Endothelial cell of umbilical vein (primary cell): ENCODE measurements around the gene OXER1. TPM values are rescaled to one million over a fixed set of nuclear protein-coding genes. Genes with fewer than 3 reads are reported as not detected.

Experiments
- BruUV-seq: library from RNA; stranded (reverse); fragments of 400-500 nt; replicated peaks from 2 replicates; lab custom pipeline; 2021; lab: Mats Ljungman, UMichigan
- CTCF ChIA-PET: fragments of 300-600, 350-600 bp; sonication (Branson Sonifier 250); formaldehyde crosslinking; loops from one replicate; lab custom pipeline; 2021; ENCODE audit warnings: antibody characterized with exemption, inconsistent platforms; lab: Charles Lee
- POLR2A ChIA-PET: fragments of 300-600, 350-600 bp; sonication (Branson Sonifier 250); formaldehyde crosslinking; loops from one replicate; lab custom pipeline; 2021; ENCODE audit warnings: antibody characterized with exemption, inconsistent platforms; lab: Charles Lee
- DNase-seq: peaks from one replicate; pipeline ENCODE4 v3.0.0-alpha.2; 2011; ENCODE audit warnings: low read depth, low spot score
- FAIRE-seq: peaks from 2 replicates; lab custom pipeline; 2011; peaks lifted over from hg19 to GRCh38; lab: Jason Lieb, UNC
- H2AFZ ChIP-seq: 2 replicates; pipeline ENCODE4 v1.6.0; 2012; ENCODE audit warnings: low read depth, low read length, control low read depth, inconsistent platforms
- H3K27ac ChIP-seq: 2 replicates; pipeline ENCODE4 v1.5.1; 2011; ENCODE audit warnings: low read depth, mild to moderate bottlenecking, control low read depth, low read length, moderate library complexity; ENCODE audit not compliant: insufficient read depth
- H3K27me3 ChIP-seq, 2 experiments: 2 replicates each; pipeline versions ENCODE4 v1.6.0 to v1.6.1; 2011; ENCODE audit warnings: low read length in 2 of 2, mixed read lengths in 1 of 2; ENCODE audit not compliant: control insufficient read depth in 2 of 2, insufficient read depth in 2 of 2
- H3K36me3 ChIP-seq, 2 experiments: 2 replicates in 1 of 2; 3 replicates in 1 of 2; pipeline ENCODE4 v1.5.1; 2011; ENCODE audit warnings: low read length in 2 of 2, mild to moderate bottlenecking in 1 of 2, moderate library complexity in 1 of 2; ENCODE audit not compliant: control insufficient read depth in 2 of 2, insufficient read depth in 2 of 2; ENCODE audit errors: extremely low read depth in 1 of 2
- H3K4me1 ChIP-seq: 3 replicates; pipeline ENCODE4 v1.5.1; 2011; ENCODE audit warnings: mild to moderate bottlenecking, low read length; ENCODE audit not compliant: control insufficient read depth, insufficient read depth; ENCODE audit errors: extremely low read depth
- H3K4me2 ChIP-seq: 2 replicates; pipeline ENCODE4 v1.6.1; 2011; ENCODE audit warnings: low read length, control low read depth, mixed read lengths; ENCODE audit not compliant: insufficient read depth
- H3K4me3 ChIP-seq, 3 experiments: fragments of 200-600 bp in 1 of 3; sonication (generic), shearing (Covaris generic) in 1 of 3; replicated peaks in 1 of 3; 2 replicates each; pipeline ENCODE4 v1.5.1; 2011 to 2016; ENCODE audit warnings: control low read depth in 3 of 3, low read length in 3 of 3, mild to moderate bottlenecking in 2 of 3, inconsistent platforms in 1 of 3, low read depth in 1 of 3, moderate library complexity in 1 of 3; ENCODE audit not compliant: insufficient read depth in 1 of 3
- H3K79me2 ChIP-seq: 2 replicates; pipeline ENCODE4 v1.6.0; 2012; ENCODE audit warnings: low read length, inconsistent platforms; ENCODE audit not compliant: control insufficient read depth, insufficient read depth
- H3K9ac ChIP-seq: replicated peaks from 2 replicates; pipeline ENCODE3; 2011; ENCODE audit warnings: low read length, control low read depth; ENCODE audit not compliant: insufficient read depth; ENCODE audit errors: extremely low read depth
- H3K9me1 ChIP-seq: replicated peaks from 3 replicates; pipeline ENCODE4 v1.6.0; 2011; ENCODE audit warnings: mild to moderate bottlenecking, low read length; ENCODE audit not compliant: control insufficient read depth, insufficient read depth; ENCODE audit errors: extremely low read depth
- H3K9me3 ChIP-seq: replicated peaks from 2 replicates; pipeline ENCODE4 v1.5.1; 2012; ENCODE audit warnings: low read length, inconsistent platforms; ENCODE audit not compliant: control insufficient read depth, insufficient read depth
- H4K20me1 ChIP-seq: replicated peaks from 2 replicates; pipeline ENCODE3; 2011; ENCODE audit warnings: mild to moderate bottlenecking, low read length; ENCODE audit not compliant: control insufficient read depth, insufficient read depth; ENCODE audit errors: extremely low read depth
- EZH2 ChIP-seq: IDR thresholded peaks from 2 replicates; pipeline ENCODE4 v1.6.1; 2012; ENCODE audit warnings: borderline replicate concordance, low read depth, mild to moderate bottlenecking, moderate library complexity, low read length, inconsistent platforms; ENCODE audit not compliant: severe bottlenecking
- FOS ChIP-seq: IDR thresholded peaks from 2 replicates; pipeline ENCODE4 v1.6.1; 2011; ENCODE audit warnings: mild to moderate bottlenecking, low read length, moderate library complexity, borderline replicate concordance; ENCODE audit not compliant: insufficient read depth
- GATA2 ChIP-seq: IDR thresholded peaks from 2 replicates; pipeline ENCODE4 v1.7.0; 2011; ENCODE audit warnings: low read depth, mild to moderate bottlenecking, moderate library complexity, mixed read lengths, low read length; ENCODE audit not compliant: insufficient read length, insufficient read depth
- JUN ChIP-seq: IDR thresholded peaks from 2 replicates; pipeline ENCODE4 v1.6.1; 2011; ENCODE audit warnings: borderline replicate concordance, low read depth; ENCODE audit not compliant: insufficient read length, insufficient read depth
- MYC ChIP-seq: IDR thresholded peaks from one replicate; pipeline ENCODE4 v1.6.1; 2011; ENCODE audit warnings: mild to moderate bottlenecking, low read depth, low read length
- POLR2A ChIP-seq: IDR thresholded peaks from 2 replicates; pipeline ENCODE4 v1.6.1; 2012; ENCODE audit warnings: low read depth, mild to moderate bottlenecking, control low read depth, low read length
- POLR2AphosphoS5 ChIP-seq: IDR thresholded peaks from 2 replicates; pipeline ENCODE4 v1.6.1; 2012; ENCODE audit warnings: low read depth, mild to moderate bottlenecking, control low read depth, low read length, moderate library complexity; ENCODE audit not compliant: insufficient read depth
- dilution Hi-C: fragments of 300-500 bp; cut with MboI; formaldehyde crosslinking; loops from one replicate; pipeline ENCODE4 v1.15.0; 2019; ENCODE audit warnings: low sequenced_read_pairs; ENCODE audit not compliant: extremely low pct_ligation_motif_present
- intact Hi-C: fragments of 100-400 bp; cut with micrococcal nuclease; formaldehyde crosslinking; loops from one replicate; pipeline ENCODE4 v1.10.0; 2022
- polyA plus RNA-seq, 4 experiments: library from polyadenylated mRNA; depleted of rRNA in 3 of 4; stranded (reverse) in 3 of 4; unstranded in 1 of 4; fragments of >200 nt; gene quantifications; 2 replicates each; pipeline versions ENCODE4 v1.2.1 to v1.2.3, GENCODE V29; 2011 to 2012; ENCODE audit warnings: missing spikeins in 1 of 4
- total RNA-seq: library from RNA; stranded (reverse); gene quantifications from 2 replicates; pipeline ENCODE4 v1.2.3, GENCODE V29; 2021
- TF ChIP-seq, protein P1 (sequence below): IDR thresholded peaks from 2 replicates; pipeline ENCODE4 v1.6.1; 2011; ENCODE audit not compliant: insufficient read depth, insufficient read length
- TF ChIP-seq, protein P2 (sequence below), 2 donors: IDR thresholded peaks; 1 replicate in 1 of 2; 2 replicates in 1 of 2; pipeline ENCODE4 v1.5.1; 2011; ENCODE audit warnings: low read length in 2 of 2, mild to moderate bottlenecking in 2 of 2, moderate library complexity in 2 of 2, control low read depth in 1 of 2, inconsistent platforms in 1 of 2, low read depth in 1 of 2; ENCODE audit not compliant: insufficient read depth in 1 of 2; ENCODE audit errors: extremely low read depth in 1 of 2

Gene OXER1
- total and polyA plus RNA-seq, 2 donors (not counting 3 experiments of a cell fraction or from before 2014, with no cell fraction given), result 0.18 TPM

DNA sequence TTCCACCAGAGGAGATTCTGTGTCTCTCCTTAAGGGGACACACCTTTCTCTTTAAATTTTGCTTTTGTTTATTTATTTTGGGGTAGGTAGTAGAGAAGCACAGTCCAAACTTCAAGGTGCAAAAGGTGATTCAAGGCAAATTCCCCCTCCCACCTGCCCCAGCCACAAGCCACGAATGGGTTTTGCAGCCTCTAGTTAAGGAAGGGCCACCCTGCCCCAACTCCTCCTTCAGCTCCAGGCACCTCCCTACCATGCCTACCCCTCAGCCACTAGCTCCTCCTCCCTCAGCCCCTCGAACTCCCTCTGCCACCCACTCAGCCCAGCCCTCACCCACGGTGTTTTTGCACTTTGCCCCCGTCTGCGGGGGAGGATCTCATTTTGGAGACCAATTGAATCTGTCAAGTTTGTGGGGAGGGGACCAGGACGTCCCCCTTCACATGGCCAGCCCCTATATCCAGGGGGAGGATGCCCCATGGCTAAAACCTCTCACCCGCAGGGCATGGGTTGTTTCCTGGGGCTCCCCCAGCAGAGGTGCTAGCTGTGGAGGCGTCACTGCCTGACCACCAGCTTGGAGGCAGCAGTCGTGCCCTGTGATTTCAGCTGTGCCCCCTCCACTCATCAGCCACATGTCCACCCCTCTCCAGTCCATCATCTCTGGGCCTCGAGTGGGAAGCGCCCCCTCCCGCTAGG, 24.0 kb upstream of the OXER1 start:
- dilution Hi-C loops, result no loop called here
- Histone ChIP-seq H3K79me2 (no peaks in the 10 kb centered on the region), H3K36me3 (no peaks in the 10 kb centered on the region), H3K9me1 (no peaks in the 10 kb centered on the region), H4K20me1 (no peaks in the 10 kb centered on the region), H2AFZ (no peak overlapping the region), H3K9me3 (no peaks in the 10 kb centered on the region), H3K9ac (no peak overlapping the region), H3K27me3 (peaks cover 7 to 10% of the 10 kb centered on the region in 2 experiments), H3K4me2 (no peak overlapping the region), H3K4me1 (peaks cover 3% of the 10 kb centered on the region), H3K4me3 (no peak overlapping the region), H3K27ac (no peak overlapping the region)
- TF ChIP-seq JUN, result no peak
- TF ChIP-seq MYC, result no peak
- no peak for TF ChIP-seq EZH2
- TF ChIP-seq, protein P1, sequence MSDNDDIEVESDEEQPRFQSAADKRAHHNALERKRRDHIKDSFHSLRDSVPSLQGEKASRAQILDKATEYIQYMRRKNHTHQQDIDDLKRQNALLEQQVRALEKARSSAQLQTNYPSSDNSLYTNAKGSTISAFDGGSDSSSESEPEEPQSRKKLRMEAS, result no peak
- TF ChIP-seq FOS, result no peak
- TF ChIP-seq, protein P2, sequence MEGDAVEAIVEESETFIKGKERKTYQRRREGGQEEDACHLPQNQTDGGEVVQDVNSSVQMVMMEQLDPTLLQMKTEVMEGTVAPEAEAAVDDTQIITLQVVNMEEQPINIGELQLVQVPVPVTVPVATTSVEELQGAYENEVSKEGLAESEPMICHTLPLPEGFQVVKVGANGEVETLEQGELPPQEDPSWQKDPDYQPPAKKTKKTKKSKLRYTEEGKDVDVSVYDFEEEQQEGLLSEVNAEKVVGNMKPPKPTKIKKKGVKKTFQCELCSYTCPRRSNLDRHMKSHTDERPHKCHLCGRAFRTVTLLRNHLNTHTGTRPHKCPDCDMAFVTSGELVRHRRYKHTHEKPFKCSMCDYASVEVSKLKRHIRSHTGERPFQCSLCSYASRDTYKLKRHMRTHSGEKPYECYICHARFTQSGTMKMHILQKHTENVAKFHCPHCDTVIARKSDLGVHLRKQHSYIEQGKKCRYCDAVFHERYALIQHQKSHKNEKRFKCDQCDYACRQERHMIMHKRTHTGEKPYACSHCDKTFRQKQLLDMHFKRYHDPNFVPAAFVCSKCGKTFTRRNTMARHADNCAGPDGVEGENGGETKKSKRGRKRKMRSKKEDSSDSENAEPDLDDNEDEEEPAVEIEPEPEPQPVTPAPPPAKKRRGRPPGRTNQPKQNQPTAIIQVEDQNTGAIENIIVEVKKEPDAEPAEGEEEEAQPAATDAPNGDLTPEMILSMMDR (IDR thresholded peaks at IDR 0.05; ENCODE audit: extremely low read depth in 1 of 2, insufficient read depth in 1 of 2, low read depth in 1 of 2, low read length in 2 of 2), result no peak
- no peak for TF ChIP-seq GATA2
- no peak for TF ChIP-seq POLR2AphosphoS5
- TF ChIP-seq POLR2A, result no peak
- CTCF ChIA-PET, result no interaction called here
- DNase-seq, result no peak
- no TSS peak for BruUV-seq
- intact Hi-C loops, result no loop called here
- no peak for FAIRE-seq
- POLR2A ChIA-PET, result no interaction called here
